Suprapubic skin (tissue), 4 donors: ENCODE results near the gene SATB2.

Experiments
- CTCF ChIP-seq, 2 donors: fragments of 200-600 bp in 1 of 2; fragments of 450-650 bp in 1 of 2; sonication (generic) in 1 of 2; IDR thresholded peaks; one replicate each; pipeline ENCODE4 v1.5.1; 2016 to 2019; ENCODE audit warnings: antibody characterized with exemption in 2 of 2, mild to moderate bottlenecking in 1 of 2, moderate library complexity in 1 of 2
- EP300 ChIP-seq: sonication (generic); formaldehyde crosslinking; IDR thresholded peaks from one replicate; pipeline ENCODE4 v1.6.1; 2017; ENCODE audit warnings: antibody characterized with exemption
- POLR2A ChIP-seq, 2 donors: fragments of 450-650 bp; IDR thresholded peaks; one replicate each; pipeline ENCODE4 v1.6.1; 2017; ENCODE audit warnings: antibody characterized with exemption in 2 of 2, mild to moderate bottlenecking in 2 of 2, moderate library complexity in 2 of 2
- POLR2AphosphoS5 ChIP-seq, 3 donors: sonication (generic); formaldehyde crosslinking; IDR thresholded peaks; one replicate each; pipeline ENCODE4 v1.6.1; 2017; ENCODE audit warnings: antibody characterized with exemption in 3 of 3

- TF ChIP-seq CTCF (IDR thresholded peaks at IDR 0.05) (no peak), EP300 (no peak), POLR2A (IDR thresholded peaks at IDR 0.05) (no peak), POLR2AphosphoS5 (IDR thresholded peaks at IDR 0.05) (no peak)
Measured at GRCh38 chr2:199356412-199356811, 101.3 kb downstream of the SATB2 start.
